GM19468 (cell line): ENCODE data around the gene ABCA13.

Experiments
- ATAC-seq: cut with Tn5 transposase; IDR thresholded peaks from one replicate; pipeline ENCODE4 v1.9.1; 2021; ENCODE audit warnings: mild to moderate bottlenecking, moderate library complexity, moderate number of reproducible peaks; ENCODE audit not compliant: unreplicated experiment; ENCODE audit errors: extremely low read depth

ABCA13 gene

DNA sequence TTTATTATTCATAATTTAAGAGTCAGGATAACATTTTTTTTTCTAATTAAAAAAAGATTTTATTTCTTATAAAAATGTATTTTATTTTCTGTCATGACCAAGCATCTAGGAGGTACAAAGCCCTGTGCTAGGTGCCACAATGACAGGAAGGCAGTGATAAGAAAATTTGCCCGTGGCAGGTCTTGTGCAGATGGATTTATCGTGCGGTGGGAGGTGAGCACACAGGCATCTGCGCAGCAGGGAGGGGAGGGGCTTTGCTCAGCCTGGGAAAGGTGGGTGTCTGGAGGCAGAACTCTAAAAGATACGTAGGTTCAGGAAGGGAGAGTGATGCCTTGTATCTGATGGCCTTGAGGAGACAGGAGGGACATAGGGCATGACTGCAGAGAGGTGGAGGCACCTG is 115.6 kb downstream of the ABCA13 start:
- ATAC-seq = no peak

- ATAC-seq = no peak
Measured at GRCh38 chr7:48289656-48290055, 118.4 kb downstream of the ABCA13 start.

- no peak for ATAC-seq
Measured at GRCh38 chr7:48292949-48293348, 121.7 kb downstream of the ABCA13 start.

DNA sequence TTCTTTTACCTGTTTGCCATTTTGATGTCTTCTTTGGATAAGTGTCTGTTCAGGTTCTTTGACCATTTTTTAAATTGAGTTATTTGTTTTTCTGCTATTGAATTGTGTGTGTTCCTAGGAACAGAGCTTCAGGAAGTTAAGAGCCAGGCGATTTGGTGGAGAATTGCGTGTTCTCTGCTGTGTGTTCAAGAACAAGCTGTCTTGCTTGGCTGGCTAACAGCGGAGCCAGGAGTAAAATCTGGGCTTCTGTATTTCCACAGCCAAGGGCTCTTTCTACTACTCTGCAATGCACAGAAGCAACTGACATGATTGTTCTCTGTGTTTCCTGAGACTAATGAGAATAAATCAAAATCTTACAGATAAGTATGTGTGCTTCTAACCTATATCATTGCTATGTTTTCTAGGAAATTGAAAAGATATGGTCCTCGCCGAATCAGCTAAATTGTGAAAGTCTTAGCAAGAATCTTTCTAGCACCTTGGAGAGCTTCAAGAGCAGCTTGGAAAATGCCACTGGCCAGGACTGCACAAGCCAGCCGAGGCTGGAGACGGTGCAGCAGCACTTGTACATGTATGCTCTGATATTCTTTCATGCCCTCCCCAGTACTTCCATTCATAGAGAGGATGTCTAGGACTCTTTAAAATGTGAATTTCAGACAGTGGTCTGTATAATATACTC is 124.2 kb downstream of the ABCA13 start:
- ATAC-seq = no peak

DNA sequence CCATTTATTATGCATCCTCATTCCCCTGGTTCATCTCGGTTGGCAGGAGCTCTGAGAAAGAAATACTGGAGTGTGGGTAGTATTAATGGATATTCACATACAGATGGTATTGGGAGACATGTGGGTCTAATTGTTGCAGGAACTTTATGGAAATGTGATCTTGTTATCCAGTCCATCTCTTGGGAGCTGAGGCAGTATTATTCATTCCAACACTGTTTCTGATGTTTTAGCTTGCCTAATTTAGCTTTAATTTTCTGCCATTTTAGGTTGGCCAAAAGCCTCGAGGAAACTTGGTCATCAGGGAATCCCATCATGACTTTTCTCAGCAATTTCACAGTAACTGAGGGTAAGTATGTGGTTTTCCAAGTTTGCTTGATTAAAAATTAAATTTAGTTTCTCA is 125.7 kb downstream of the ABCA13 start:
- no peak for ATAC-seq

DNA sequence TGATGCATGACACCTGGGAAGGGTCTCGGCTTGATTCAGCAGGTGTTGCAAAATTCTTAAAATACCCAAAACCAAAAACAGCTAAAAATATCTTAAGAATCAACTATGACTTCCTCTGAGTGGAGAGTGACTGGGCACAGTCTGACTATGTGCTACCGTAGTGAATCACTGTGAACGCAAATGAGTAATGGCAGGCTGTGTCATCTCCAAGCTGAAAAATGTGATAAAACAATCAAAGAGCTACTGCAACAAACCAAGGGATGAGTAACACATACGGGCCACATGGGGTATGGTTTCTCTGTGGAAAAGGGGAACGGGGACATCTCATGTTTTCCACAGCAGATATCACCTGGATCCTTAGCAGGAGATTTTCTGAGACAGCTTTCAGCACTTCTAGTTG is 127.5 kb downstream of the ABCA13 start:
- ATAC-seq = no peak

DNA sequence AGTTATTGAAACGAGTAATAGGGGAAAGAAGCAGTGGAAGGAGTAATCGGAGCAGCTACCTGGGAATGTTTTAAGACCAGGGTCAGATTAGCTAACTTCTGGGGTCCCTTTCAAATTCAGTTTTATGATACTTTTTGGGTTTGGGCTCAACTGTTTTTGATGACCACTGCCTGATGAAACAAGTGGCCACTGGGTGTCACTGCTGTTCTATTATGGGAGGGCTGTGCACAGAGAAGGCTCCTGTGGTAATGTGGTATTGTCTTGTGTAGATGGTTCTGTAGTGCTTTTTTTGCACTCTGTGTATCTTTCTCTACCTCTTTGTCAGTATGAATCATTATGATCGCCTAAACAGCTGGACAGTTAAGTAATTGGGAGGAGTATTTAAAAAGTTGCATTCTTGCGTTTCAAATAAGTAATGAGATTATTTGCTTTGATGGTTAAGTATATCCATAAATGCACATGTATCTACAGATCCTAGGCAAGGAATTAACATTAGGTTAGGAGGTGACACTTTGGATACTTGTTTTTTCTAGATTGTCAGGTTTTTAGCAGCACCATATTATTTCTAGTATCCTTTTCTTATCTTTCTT is 128.4 kb downstream of the ABCA13 start:
- no peak for ATAC-seq

DNA sequence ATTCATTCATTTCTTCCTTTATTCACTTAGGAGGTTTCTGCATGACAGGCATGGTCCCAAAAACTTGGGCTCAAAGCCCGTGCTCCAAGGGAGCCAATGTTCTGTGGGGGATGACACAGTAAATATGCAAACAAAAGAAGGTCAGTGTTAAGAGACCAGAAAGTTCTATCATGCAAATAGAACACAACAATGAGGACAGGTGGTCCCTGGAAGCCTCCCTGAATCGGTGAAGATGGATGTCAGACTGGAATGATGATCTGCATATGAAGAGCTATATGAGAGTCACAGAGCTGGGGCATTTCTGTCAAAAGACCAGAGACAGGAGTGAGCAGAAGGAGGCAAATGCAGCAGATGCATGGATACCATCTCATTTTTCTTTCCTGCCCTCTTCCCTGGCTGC is 129.0 kb downstream of the ABCA13 start:
- no peak for ATAC-seq

DNA sequence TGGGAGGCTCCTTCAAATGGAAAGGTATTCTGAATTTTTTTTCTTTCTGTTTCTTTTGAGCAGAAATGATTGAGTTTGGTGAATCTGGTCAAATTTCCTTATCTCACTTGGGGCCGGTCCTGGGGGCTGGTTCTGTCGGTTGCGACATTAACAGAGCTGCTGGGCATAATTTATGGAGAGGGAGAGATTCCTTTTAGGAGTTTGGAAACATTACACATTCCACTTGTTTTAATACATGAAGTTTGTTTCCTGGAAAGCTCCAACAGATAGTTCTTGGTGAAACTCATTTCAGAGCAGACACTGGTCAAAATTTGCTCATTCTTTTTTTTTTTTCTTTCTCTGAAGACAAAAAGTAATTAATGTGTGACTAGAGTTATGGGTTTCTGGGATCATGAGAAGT is 129.9 kb downstream of the ABCA13 start:
- ATAC-seq = no peak

DNA sequence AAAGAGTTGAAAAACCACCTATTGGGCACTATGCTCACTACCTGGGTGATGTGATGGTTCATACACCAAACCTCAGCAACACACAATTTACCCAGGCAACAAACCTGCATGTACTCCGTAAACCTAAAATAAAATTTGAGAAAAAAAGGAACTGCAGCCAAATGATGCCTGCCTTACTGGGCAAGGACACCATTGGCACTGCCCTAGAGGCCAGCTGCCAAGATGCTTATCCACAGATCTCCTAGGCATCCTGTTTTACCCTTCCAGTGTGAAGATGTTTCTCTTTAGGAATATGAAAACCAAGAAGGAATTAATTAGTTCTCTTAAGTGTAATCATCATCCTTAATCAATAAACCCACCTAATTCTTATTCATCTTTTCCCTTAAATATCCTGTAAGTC is 133.4 kb downstream of the ABCA13 start:
- ATAC-seq = no peak

DNA sequence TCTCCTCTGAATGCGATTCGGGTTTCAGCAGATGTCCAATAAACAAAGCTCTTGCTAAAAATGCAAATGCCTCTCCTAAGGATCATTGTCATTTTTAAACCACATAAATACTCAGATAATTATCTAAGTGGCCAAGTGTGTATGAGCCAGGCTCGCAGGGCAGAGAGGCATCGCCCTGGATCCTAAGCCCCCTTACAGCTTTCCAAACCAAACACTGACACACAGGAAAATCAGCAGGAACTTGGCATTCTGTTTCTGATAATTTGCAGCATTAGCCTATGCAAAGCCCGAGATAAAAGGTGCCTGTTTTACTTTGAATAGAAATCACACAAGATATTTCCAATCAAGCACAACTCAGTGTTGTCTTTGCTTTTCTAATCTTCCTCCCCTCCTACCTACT is 134.4 kb downstream of the ABCA13 start:
- ATAC-seq = no peak

DNA sequence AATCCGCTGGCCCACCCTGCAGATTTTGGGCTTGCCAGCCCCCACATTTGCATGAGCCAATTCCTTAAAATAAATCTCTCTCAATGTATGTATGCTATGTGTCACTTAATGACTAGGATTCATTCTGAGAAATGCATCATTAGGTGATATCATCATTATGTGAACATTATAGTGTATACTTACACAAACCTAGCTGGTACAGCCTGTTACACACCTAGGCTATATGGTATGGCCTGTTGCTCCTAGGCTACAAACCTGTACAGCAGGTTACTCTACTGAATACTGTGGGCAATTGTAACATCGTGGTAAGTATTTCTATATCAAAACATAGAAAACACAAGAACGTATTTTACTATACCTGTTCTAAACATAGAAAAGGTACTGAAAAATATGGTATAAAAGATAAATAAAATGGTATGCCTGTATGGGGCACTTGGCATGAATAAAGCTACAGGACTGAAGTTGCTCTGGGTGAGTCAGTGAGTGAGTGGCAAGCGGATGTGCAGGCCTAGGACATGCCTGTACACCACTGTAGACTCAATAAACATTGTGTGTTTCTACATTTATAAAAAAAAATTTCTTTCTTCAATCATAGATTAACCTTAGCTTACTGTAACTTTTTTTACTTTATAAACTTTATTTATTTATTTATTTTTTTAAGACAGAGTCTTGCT is 135.9 kb downstream of the ABCA13 start:
- ATAC-seq = no peak

- ATAC-seq = no peak
Measured at GRCh38 chr7:48309720-48310119, 138.5 kb downstream of the ABCA13 start.

DNA sequence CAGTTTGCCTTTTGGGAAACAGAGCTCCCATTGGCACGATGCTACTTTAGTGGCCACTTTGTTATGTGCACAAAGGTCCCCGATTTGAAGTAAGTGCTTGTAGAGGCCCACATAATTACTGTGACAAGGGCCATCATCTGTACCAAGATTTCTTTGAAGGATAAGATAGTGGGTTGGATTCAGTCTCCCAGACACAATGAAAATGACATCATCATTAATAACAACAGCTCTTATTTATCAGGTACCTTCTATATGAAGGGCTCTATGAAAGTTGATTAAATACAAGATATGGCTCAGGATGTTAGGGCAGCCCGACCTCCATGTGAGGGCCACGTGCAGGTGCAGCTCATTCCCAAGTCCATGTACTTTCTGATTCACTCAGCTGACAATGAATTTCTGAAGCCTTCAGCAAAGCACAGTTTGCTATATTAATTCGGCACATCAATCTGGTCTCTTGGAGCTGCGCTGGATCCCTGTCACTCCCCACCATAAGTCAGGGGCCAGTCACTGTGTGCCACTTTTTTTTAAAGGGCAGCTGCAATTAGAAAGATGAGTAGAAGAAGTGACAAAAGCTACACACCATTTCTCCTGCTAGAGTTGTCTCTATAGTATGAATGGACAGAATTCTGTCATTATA is 140.3 kb downstream of the ABCA13 start:
- ATAC-seq = no peak

- ATAC-seq = no peak
Measured at GRCh38 chr7:48312151-48312550, 140.9 kb downstream of the ABCA13 start.

GRCh38 chr7:48316768-48317167 is 145.5 kb downstream of the ABCA13 start:
- ATAC-seq = no peak

GRCh38 chr7:48317360-48317759 is 146.1 kb downstream of the ABCA13 start:
- no peak for ATAC-seq

- no peak for ATAC-seq
Measured at GRCh38 chr7:48321319-48322010, 150.2 kb downstream of the ABCA13 start.

DNA sequence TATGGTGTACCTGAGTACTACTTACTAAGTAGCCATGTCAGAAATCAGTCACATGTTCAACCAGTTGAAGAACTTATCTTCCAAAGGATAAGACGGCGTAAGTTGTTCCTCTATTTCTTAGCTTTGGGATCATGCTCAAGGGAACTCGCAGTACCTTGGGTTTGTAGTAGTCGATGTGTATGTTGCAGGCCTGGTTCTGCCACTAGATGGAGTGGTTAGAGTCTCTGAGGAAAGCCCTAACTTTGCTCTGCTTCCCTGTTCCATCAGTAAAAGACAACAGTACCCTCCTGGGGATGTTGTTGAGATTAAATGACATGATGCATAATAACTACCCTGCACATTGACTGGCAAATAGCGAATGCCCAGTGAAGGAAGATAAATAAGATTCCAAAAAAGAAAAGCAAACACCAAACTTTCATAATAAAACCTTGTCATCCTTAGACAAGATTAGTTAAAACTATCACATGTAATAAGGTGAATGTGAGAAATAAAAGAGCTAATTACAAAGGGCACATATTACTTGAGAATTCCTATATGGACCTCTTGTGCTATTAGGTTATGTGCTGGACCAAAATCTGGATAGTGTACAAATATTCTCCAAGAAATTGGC is 165.9 kb downstream of the ABCA13 start:
- no peak for ATAC-seq

DNA sequence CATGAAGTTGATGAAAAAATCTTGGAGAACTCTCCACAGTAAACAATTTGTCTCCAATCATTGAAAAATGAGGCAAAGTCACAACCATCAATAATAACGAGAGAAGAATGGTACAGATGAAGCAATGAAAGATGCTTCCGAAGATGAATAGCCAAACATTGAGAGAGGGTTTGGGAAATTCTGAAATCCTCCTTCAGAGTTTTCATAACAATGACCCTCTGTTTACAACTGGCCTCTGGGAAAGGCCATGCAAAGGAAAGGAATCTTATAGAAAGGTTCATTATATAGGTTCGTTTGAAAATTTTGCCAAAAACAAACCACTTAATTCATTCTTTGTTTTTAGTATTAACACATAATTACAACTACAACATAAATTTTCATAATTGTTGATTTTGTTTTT is 166.5 kb downstream of the ABCA13 start:
- ATAC-seq = no peak
